ENCODE measurements around the gene HOXA3. TPM values are rescaled to one million over a fixed set of nuclear protein-coding genes. Genes with fewer than 3 reads are reported as not detected.

Gene HOXA3
- 10 to 100 TPM in 1 of 4 donors, 1 to 10 TPM in 3; 1.8 to 11.0 (median 4.3) TPM for total RNA-seq

DNA sequence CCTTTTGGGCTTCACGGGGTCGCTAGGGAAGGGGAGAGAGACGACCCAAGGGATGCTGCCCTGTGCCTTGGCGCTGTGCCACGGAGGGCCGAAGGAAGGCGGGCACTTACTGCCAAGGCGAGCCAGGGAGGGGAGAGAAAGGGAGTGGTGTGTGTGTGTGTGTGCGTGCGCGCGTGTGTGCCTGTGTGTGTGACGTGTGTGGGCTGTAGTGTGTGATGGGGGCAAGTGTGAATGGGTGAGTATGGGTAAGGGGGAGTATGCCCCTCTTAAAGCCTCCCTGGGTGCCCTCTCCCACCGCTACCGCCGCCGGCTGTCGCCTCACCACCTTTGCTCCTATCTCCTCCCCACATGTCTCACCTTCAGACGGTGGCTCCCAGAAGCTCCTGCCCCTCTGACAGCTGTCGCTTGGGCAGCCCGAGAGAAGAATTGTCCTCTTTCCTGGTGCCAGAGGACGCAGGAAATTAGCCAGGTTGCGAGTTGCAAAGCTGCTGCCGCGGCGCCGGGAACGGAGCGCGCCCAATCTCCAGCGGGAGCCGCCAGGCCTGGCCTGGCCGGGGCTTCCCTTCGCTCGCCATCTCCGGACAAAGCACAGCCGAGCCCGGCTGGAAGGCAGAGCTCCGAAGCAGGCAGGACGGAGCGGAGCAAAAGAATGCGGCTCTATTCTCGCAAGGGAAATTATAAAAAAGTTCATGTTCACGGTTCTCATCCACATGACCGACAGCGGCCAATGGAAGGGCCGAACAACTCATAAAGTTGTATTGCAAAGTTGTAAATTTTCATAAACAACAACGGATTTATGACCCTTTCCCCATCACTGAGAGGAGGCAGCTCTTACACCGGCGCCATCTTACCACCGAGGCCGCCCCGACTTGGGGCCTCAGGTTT, at the start of gene HOXA3:
HOXA3 (minus strand) TSS at position 653 of the 885 bp plus-strand sequence. CDS start 41,943 bp downstream, outside the sequence.
- TF ChIP-seq, protein P1, sequence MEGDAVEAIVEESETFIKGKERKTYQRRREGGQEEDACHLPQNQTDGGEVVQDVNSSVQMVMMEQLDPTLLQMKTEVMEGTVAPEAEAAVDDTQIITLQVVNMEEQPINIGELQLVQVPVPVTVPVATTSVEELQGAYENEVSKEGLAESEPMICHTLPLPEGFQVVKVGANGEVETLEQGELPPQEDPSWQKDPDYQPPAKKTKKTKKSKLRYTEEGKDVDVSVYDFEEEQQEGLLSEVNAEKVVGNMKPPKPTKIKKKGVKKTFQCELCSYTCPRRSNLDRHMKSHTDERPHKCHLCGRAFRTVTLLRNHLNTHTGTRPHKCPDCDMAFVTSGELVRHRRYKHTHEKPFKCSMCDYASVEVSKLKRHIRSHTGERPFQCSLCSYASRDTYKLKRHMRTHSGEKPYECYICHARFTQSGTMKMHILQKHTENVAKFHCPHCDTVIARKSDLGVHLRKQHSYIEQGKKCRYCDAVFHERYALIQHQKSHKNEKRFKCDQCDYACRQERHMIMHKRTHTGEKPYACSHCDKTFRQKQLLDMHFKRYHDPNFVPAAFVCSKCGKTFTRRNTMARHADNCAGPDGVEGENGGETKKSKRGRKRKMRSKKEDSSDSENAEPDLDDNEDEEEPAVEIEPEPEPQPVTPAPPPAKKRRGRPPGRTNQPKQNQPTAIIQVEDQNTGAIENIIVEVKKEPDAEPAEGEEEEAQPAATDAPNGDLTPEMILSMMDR (IDR thresholded peaks at IDR 0.05), result no peak
- ATAC-seq (ENCODE audit: low FRiP score) (peak; percentile 18), DNase-seq (ENCODE audit: low spot score) (peak; percentile 47)

DNA sequence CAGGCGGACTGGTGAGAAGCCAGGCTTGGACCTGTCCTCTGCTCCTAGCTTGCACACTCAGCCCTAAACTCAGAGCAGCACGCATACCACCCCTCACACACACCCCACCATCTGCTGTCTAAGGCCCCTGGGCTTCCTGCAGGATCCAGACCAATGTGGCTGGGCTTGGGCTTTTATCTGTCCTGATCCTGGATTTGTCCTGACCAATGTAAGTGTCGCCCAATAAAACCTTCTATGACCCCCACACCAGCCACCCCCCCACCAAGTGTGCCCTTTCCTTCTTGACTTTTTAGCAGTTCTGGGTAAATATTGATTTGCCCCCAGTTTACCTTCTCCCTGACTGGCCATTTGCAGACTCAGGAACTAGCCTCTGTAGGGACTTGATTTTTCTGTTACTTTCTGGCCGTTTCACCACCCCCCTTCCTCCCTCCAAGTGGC, 49.2 kb upstream of the HOXA3 start:
- TF ChIP-seq, protein P1 (IDR thresholded peaks at IDR 0.05), result no peak
- no peak for ATAC-seq (ENCODE audit: low FRiP score)
- no peak for DNase-seq (ENCODE audit: low spot score)

DNA sequence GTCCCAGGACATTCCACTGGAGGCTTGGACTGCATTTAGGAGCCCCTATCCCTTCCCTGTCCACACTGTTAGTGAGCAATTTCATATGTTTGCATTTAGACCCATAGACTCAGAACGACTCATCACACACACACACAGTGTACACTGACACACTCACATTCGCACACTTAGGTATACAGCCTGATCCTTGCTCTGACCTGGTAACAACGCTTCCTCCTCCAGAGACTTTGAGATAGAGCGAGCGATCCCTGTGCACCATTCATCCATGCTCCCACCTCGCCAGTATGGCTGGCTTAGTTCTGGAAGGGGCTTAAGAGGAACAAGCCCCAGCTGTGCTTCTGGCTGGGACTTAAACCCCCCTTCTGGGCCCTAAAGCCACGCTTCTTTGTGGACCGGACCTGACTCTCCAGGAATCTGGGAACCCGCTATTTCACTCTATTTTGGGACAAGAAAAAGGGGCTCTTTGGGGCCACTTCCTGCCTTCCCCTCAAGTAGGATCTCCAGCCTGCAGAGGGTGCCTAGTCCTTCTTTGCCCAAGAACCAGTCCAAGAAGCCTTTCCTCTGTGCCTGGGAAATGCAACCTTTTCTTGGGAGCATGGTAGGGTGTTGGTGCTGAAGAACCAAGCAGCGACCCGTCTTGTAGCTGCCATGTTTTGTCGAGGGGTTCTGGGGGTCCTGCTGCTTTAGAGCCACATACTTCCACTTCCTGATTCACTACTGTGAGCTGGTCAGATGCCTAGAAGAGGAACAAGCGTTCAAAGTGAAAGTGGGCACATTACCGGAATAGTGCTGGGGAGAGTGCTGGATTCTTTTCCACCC, 48.6 kb upstream of the HOXA3 start:
- DNase-seq (ENCODE audit: low spot score) (no peak), ATAC-seq (ENCODE audit: low FRiP score) (no peak)
- TF ChIP-seq, protein P1 (IDR thresholded peaks at IDR 0.05), result no peak

DNA sequence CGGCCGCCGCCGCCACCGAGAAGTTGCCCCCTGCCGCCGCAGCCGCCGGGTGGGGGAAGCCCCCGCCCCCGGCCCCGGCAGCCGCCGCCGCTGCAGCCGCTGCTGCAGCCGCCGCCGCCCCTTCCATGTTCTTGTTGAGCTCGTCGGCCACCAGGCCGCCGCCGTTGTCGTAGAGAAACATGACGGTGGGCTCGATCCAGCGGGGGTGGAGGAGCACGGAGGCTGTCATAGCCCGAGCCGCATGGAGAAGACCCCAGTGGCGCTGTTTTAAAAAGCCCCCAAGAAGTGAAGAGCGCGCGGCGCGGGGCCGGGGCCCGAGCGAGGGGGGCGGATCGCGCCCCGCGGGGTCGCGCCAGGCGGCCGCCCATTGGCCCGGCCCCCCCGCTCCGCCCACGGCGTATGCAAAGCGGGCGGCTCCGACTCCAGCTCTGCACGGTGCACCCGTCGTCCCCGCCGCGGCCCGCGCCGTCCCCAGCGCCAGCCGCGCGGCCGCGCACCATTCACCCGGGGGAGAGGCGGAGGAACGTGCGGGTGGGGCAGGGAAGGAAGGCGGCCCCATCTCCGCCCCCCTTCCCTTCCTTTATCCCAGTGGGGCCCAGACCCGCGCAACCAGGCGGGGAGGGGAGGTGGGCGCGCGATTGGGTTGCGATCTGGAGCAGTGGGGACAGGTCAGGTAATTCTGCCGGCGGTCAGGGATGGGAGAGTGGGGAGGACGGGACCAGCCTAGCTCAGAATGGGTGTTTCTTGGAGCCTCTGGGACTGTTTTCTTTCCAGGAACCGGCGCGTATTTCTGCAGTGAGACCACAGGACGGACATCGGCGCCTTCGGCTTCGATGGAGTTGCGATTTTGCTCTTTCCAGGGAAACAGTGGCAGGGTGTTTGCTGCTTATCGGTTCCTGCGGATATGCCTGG, 47.7 kb upstream of the HOXA3 start, which contains the start of gene HOXA13:
HOXA13 (minus strand) TSS at position 243 of the 912 bp plus-strand sequence; CDS start at position 229, 14 bp downstream.
- ATAC-seq (ENCODE audit: low FRiP score), result no peak
- DNase-seq (ENCODE audit: low spot score), result no peak
- TF ChIP-seq, protein P1 (IDR thresholded peaks at IDR 0.05), result no peak

DNA sequence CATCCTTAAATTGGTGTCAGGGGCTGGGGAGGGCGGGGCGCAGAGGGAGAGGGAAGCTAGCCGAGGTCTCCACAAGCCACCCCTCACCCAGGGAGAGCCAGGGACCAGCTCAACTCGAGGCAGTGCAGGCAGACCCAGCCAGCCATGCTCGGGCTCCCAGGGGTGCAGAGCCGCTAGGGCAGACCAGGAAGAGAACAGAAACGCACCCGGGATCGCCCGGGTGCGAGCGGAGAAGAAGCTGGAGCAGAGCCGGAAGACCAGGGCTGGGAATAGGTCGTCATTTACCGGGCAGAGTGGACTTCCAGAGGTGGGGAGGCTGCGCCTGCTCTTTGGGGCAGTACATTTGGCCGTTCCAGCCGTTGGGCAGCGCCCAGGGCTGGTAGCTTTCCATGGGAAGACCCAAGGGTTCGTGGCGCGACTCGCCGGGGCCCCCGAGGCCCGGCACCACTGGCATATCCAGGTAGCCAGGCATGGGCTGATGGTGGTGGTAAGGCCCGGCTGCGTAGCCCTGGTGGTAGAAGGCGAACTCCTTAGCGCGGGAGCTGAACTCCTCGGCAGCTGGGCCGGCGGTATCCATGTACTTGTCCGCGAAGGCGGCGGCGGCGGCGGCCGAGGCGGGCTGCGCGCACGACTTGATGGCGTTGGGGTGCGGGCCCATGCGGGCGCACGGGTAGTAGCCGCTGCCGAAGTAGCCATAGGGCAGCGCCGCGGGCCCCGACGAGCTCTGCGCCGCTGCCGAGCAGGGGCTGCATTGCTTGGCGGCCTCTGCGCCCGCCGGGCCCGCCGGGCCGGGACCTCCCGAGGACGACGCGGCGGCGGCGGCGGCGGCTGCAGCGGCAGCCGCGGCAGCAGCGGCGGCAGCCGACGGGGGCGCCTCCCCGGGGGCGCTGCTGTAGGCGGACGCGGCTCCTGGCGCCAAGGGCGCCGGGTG, 46.8 kb upstream of the HOXA3 start:
- no peak for DNase-seq (ENCODE audit: low spot score)

More for the DNA sequence above, 46.8 kb upstream of the HOXA3 start:
- TF ChIP-seq, protein P1 (IDR thresholded peaks at IDR 0.05), result no peak
- ATAC-seq (ENCODE audit: low FRiP score), result no peak

All from omental fat pad (tissue), 4 donors.